ENCODE measurements around the gene EGFL6.
"Not testable (repeated sequence)": the region's sequence is repeated elsewhere in the genome, so short reads cannot be mapped to it uniquely, and the experiment has no call there.

EGFL6 gene

DNA sequence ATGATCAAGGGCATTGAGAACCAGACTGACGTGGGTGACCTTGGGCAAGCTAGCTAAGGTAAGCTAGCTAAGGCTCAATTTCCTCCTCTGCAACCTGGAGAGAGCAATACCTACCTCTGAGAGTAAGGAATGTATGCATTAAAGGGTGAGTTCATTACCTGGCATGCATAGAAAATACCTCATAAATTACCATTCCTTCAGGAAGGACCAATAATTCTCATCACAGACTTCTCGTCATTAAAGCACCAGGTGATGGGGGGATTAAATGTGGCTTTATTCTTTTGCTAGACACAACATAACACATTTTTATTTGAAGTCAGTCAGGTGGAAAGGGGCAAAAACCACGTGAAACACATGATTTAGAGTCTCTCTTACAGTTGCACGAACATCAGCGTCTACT lies 21.5 kb downstream of the EGFL6 start:
- no peak for DNase-seq (ENCODE audit: low read depth in 2 of 2)

DNA sequence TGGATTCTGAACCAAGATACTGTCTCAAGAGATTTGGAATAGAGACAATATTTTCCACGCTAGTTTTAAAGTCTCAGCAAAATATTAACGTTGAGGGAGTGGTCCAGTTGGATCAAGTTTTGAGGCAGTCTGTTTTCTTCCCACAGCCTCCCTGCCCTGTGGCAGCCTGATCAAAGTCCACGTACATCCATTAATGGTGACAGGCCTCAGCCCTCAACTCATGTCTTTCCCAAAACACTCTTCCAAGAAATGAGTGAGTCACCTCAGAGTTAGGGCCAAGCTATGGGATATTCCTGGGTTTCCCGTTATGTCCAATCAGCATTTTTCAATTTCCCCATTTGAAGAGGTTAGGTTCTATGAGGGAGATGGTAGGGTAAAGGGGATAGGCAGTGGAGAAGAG lies 28.5 kb downstream of the EGFL6 start:
- DNase-seq (ENCODE audit: low read depth in 2 of 2), result no peak

DNA sequence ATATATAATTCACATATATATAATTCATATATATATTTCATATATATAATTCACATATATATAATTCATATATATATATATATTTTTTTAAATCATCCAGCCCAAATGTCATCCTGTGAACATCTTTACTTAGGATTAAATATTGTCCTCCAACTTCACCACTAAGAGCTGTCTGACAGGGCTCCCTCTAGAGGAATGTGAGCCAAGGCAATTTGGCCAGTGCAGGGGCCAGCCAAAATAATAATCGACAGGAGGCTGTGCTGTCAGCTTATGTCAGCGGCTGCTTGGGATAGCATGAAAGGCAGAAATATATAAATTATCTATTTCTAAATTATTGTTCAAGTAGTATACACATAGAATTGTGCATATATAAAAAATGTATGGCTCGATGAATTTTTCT lies 29.5 kb downstream of the EGFL6 start:
- DNase-seq (ENCODE audit: low read depth in 2 of 2), result no peak

DNA sequence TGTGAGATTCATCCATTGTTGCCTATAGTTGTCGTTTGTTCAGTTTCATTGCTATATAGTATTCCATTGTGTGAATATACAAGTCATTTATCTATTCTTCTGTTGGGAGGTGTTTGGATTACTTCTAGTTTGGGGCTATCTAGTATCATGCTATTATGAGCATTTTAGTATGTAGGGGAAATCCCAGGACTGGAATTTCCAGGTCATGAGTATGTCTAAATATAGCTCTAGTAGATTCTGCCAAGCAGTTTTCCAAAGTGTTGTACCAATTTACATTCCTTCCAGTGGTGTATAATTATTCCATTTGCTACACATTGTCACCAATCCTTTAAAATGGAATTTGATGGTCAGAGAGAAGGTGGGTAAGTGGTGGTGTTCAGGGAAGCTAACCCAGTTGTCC lies 30.1 kb downstream of the EGFL6 start:
- DNase-seq (ENCODE audit: low read depth in 2 of 2), result no peak

DNA sequence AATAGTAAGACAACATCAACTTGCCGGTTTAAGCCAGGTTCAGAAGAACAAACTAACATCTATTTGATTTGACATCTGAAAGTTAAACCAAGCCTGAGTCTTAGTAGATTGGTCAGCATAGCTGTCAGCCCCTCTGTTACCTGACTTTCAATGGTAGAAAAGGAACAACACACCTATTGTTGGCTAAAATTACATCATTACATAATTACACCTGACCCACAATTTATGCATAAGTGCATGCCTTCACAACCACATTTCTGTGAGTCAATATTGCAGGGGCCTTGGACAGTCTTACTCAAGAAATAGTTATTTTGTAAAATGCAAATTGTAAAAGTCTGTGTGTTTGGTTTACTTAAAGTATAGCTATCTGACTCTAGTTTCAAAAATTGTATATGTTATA lies 36.2 kb downstream of the EGFL6 start:
- no peak for DNase-seq (ENCODE audit: low read depth in 2 of 2)

DNA sequence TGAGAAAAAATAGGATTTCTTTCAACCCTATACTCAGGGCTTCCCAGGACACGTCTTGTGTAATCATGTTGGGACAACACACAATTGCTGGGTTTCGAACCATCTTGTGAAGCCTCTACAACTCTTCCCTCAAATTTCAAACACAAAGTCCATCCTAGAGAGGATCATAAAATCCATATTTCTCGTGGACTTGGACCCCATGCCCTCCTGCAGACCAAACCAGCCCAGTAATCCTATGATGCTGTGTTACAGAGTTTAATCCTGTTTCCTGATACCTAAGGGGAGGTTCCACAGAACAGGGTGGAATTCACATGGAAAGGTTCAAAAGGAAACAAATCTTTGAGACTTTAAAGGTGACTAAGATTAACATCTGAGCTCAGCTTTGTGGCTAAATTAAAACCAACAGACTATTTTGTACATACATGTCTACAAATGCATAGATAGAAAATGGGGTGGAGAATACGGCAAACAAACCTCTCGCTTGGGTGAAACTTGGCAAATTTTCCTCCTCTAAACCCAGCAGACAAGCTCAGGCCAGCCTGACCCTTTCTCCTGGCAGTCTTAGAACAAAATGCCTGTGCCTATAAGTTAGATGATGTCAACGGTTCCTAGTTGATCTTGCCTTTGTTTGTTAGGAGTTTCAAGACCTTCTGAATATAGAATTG lies 38.1 kb downstream of the EGFL6 start:
- DNase-seq (ENCODE audit: low read depth in 2 of 2), result no peak

DNA sequence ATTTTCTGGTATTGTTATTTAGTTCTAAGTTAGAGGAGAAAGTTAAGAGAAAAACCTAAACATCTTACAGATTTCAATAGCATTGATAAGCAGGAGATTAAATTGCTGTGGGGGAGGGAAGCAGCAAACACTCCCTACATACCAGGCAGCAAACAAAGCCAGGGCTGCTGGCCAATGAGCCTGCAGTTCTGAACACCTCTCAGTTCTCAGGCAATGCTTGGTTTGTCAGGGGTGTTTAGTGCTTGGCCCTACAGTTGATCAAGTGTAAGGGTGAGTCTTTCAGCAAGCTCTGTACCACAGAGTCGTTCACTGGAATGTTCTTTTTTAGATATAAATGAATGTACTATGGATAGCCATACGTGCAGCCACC lies 38.6 kb downstream of the EGFL6 start:
- DNase-seq (ENCODE audit: low read depth in 2 of 2), result no peak

DNA sequence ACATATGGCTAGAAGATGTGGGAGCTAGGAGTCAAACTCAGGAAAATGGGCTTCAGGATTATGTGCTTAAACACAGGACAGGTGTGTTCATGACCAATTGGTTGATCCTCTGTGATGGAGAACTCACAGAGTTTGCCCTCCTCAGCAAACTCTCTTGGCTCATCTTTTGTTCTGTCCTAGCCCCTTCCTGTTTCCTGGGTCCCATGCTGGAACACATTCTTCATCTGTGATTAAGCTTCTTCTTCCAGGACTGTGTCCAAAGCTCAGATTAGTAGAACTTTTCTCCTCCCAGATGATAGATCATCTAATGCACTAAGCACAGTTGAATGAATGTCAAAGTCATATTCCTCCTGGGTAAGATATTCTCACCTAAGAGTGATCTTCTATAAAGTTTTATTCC lies 44.8 kb downstream of the EGFL6 start:
- no peak for DNase-seq (ENCODE audit: low read depth in 2 of 2)

DNA sequence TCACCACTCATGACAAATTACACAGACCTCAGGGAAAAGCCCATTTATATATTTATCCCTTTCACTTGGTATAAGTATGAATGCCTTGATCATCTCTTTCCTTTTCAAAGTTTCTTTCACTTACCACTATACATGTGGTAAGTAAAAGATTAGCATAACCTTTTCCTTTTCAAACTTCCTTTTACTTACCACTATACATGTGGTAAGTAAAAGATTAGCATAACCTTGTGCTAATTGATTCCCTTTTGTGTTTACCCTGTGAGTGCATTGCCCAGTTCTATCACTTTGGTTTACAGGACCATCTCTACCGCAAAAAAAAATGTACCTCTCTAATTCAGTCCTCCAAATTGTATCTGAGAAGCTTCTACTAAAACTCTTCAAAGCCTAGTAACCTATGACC lies 50.8 kb downstream of the EGFL6 start:
- DNase-seq (ENCODE audit: low read depth in 2 of 2), result no peak

DNA sequence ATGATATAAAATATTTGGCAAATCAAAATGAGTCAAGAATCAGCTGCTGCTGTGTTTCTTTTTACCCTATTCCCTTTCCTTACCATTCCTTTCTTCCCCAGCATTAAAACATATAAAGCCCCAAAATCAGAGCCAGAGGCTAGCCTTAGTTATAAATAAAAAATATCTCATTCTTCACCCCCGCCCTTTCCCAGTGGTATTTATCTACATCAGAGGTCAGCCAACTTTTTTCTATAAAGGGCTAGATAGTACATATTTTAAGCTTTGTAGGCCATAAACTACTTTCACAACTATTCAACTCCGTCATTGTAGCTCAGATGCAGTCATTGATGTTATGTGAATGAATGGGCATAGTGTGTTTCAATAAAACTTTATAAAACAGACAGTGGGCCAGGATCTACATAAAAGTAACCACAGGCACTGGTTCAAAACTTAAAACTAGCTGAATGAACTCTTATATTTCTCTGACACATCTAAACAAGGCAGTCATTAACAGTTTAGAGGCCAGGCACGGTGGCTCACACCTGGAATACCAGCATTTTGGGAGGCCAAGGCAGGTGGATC lies 53.1 kb downstream of the EGFL6 start:
- no peak for DNase-seq (ENCODE audit: low read depth in 2 of 2)

DNA sequence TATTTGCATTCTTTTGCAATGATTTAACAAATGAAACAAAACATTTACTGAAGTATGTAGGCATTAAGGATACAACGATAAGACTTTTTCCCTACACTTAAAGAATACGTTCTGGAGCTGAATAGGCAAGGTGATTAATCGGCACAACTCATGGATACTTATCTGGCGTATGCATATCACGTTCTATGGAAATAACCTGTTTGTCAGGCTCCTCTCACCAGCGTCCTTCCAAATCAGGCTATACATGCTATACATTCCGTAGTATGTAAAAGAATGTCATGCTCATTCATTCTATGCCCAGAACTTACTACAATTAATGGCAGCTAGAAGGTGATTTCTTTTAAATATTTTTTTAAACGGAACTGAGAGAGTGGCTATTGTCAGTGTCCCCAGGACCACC lies 57.9 kb downstream of the EGFL6 start:
- DNase-seq (ENCODE audit: low read depth in 2 of 2), result no peak

DNA sequence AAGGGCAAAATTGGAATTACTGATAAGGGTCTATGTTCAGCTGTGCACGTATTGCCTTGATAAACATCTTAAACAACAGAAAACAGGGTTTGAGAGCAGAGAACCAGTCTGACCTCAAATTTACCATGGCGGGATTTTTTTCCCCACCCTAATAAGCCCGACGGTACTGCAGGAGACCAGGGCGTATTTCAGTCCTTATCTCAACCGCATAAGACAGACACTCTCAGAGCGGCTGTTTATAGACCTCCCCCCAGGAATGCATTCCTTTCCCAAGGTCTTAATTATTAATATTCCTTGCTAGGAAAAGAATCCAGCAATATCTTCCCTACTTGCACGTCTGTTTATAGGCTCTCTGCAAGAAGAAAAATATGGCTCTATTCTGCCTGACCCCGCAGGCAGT lies 67.8 kb downstream of the EGFL6 start:
- not testable (repeated sequence) for DNase-seq (ENCODE audit: low read depth in 2 of 2)

DNA sequence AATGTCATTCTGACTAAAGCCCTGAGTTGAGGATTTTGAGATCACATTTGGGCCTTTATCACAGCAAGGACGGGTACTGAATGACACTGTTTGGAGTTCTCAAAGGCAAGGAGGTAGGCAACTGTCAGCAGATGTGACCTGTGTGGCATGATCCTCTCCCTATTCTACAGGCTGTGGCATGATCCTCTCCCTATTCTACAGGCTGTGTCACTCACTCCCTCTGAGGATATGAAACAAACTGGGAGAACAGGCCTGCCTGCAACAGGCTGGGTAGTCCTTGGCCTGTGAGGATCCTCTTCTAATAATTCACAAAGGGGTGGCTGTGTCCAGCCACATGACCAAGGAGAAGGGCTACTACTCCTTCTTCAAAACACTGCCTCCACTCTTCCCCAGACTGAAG lies 68.6 kb downstream of the EGFL6 start:
- DNase-seq (ENCODE audit: low read depth in 2 of 2), result no peak

DNA sequence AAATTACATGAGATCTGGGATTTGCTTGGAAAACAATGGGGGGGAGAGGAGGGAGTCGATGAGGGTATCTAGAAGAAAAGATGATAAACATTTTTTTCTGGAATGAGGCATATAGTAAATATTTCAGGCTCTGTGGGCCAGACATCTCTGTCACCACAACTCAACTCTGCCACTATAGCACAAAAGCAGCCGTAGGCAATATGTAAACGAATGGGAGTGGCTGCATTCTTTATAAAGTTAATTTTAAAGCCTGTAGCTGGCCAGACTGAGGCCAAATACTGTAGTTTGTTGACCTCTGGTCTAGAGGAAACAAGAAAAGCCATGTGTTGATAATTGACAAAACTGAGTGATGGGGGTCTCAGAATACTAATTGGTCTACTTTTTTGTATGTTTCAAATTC lies 69.4 kb downstream of the EGFL6 start:
- no peak for DNase-seq (ENCODE audit: low read depth in 2 of 2)

DNA sequence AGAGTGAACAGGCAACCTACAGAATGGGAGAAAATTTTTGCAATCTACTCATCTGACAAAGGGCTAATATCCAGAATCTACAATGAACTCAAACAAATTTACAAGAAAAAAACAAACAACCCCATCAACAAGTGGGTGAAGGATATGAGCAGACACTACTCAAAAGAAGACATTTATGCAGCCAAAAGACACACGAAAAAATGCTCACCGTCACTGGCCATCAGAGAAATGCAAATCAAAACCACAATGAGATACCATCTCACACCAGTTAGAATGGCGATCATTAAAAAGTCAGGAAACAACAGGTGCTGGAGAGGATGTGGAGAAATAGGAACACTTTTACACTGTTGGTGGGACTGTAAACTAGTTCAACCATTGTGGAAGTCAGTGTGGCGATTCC lies 72.3 kb downstream of the EGFL6 start:
- DNase-seq (ENCODE audit: low read depth in 2 of 2), result not testable (repeated sequence)

DNA sequence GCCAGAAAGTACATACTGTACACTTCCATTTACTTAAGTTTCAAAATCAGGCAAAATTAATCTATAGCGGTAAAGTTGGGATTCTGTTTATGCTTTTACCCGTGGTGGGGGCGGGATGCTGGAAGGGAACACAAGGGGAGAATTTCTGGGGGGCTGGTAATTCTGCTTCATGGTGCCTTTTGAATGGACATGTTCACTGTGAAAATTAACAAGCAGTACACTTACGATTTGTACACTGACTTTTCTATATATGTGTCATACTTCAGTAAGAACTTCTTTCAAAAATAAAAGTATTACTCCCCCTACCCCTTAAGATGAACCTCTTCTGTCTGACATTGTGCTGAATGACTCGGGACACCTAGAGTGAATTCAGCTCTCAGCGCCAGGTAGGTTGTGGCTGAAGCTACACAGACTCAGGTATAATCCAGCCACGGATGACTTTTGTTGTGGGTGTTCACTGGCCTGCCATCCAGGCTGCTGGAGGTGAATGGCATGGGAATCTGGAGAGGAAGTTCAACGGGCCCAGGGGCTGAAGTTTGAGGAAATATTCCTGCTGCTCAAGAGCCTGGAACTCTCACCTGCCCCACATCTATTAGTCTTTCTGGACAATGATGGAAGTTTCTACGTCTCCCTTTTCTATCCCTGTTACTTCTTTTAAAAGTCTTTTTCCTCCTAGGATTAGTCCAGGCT lies 76.2 kb downstream of the EGFL6 start:
- no peak for DNase-seq (ENCODE audit: low read depth in 2 of 2)

DNA sequence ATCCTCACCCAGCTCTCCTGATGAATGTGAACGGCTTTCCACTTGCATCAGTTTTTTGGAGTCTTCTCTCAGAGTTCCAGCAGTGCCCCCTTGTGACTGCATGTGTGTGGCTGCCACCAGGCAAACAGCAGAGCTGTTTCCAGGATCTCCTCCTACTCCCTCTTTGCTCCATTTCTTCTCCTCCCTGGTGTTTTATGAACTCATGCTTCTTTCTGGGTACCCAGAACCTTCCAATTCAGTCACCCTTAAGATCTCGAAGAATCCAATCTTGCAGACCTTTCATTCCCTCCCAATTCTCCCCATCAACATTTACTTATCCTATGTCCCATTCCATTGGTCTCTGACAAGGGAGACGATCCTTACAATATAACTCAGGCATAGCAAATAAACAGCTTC lies 76.8 kb downstream of the EGFL6 start:
- peak in 1 of 2 donors; percentile 18 for DNase-seq (ENCODE audit: low read depth in 2 of 2)

DNA sequence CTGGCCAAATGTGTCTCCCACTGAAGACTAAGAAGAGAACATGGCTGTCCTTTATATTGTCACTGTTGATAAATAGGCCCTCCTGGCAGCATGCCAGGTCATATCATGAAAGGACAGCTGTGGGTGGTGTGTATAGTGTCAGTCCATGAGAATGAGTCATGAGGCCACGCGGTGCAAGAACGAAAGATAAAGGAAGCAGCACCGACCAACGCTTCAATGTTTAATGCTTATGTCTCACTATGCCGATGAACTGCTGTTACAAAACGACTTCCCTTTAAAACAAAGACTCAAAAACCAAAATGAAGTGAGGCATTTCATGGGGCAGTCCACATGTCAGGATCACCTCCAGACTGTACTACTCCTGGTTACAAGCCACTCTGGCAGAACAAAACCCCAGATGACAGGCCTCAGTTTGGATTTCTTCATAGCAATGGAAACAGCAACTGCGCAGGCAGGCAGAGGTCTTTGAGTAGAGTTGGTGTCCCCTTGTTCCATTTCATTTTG lies 78.4 kb downstream of the EGFL6 start:
- peak; percentile 31 to 37 for DNase-seq (ENCODE audit: low read depth in 2 of 2)

DNA sequence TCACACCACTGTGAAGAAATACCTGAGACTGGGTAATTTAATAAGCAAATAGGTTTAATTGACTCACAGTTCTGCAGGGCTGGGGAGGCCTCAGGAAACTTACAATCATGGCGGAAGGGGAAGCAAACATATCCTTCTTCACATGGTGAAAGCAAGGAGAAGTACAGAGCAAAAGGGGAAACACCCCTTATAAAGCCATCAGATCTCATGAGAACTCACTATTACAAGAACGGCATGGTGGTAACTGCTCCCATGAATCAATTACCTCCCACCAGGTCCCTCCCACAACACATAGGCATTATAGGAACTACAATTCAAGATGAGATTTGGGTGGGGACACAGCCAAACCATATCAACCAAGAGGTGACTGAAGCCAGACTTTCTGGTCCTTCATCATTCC lies 78.9 kb downstream of the EGFL6 start:
- not testable (repeated sequence) for DNase-seq (ENCODE audit: low read depth in 2 of 2)

DNA sequence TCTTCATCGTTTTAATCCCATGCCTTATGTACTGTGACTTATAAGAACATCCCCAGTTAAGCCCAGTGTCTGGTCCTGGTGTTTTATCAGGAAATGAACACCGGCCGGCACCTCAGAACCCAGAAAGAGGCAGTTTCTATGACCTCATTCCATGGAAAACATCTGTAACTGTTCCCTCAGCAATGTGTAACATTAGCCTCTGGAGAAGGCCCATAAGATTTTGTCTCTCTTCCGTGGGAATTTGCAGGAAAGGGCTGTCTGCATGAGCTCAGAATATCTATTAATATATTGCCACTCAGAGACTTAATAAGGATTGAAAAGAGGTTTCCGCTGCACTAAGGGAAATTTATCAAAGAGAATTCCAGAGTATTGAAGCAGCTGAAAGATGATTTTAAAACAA lies 80.4 kb downstream of the EGFL6 start:
- no peak for DNase-seq (ENCODE audit: low read depth in 2 of 2)

DNA sequence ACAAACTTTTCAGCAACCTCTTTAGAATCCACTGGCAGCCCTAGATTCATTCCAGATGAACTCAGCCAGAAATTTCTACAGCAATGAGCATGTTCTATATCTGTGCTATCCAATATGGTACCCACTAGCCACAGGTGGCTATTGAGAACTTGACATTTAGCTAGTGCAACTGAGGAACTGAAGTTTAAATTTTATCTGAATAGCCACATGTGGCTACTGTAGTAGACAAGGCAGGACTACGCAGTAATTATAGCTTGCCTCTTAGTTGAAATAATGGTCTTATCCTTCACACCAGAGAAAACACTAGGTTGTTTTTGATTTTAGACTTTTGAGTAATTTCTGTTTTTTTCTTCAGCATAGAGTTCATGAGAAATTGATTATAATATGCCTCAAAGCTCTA lies 80.9 kb downstream of the EGFL6 start:
- no peak for DNase-seq (ENCODE audit: low read depth in 2 of 2)

DNA sequence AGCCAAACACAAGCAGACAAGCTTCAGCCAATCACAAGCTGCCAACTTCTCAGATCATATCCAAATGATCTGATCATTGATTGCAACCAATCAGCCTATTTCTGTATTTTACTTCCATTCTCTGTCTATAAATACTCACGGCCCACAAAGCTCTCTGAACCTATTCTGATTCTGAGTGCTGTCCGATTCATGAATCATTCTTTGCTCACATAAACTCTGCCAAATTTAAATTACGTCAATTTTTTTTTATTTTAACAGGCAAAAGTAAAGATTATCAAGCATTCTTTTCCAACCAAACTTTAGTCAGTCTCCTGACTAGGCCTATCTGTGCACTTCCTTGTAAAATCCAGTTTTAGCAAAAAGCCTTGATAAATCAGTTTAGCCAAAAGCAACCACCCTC lies 81.7 kb downstream of the EGFL6 start:
- DNase-seq (ENCODE audit: low read depth in 2 of 2), result no peak

DNA sequence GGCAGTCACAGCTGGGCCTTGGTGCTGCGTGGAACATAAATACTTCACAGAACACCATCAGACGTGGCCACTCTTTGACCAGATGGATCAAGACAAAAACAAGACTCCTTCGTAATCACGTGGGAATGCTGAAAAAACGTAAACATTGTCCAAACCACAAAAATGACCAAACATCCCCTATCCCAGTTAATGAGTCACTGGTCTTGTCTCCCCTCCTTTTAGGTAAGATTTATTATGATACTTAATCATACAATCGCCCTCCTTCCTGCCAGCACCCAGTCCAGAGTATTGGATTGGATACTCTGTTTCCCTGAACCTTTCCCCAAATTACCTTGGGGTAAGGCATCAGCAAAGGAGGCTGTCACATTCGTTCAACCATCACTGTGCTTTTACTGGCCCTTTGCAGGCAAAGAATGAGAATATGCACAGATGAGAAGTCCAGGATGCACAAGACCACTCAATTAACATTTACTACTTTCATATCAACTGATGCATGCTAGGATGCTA lies 82.9 kb downstream of the EGFL6 start:
- DNase-seq (ENCODE audit: low read depth in 2 of 2), result no peak
